T-cell (primary cell): ENCODE results near the gene TMTC1. TPM values are rescaled to one million over a fixed set of nuclear protein-coding genes. Genes with fewer than 3 reads are reported as not detected.

Source experiments
- ATAC-seq, 4 experiments: fragments of 200-7000 bp in 3 of 4; fragments of 150-1000 bp in 1 of 4; cut with Tn5 transposase; replicated peaks in 1 of 4; 1 replicate in 3 of 4; 2 replicates in 1 of 4; pipeline ENCODE4 v1.10.0; 2021; ENCODE audit warnings: moderate library complexity in 3 of 4, mild to moderate bottlenecking in 2 of 4, moderate number of reproducible peaks in 1 of 4
- CTCF ChIA-PET, 2 donors: fragments of 300-600 bp; sonication (Branson Sonifier 250); formaldehyde crosslinking; loops; one replicate each; lab custom pipeline; 2022; ENCODE audit warnings: antibody characterized with exemption in 2 of 2; lab: Charles Lee
- POLR2A ChIA-PET, 2 donors: fragments of 300-600 bp; sonication (Branson Sonifier 250); formaldehyde crosslinking; loops; one replicate each; lab custom pipeline; 2022; ENCODE audit warnings: antibody characterized with exemption in 2 of 2; lab: Charles Lee
- DNase-seq, 35 experiments: peaks; one replicate each; pipeline versions ENCODE4 v3.0.0 to v3.0.0-alpha.2; 2013 to 2023
- H3K27ac ChIP-seq: one replicate; pipeline ENCODE4 v1.5.1; 2013; ENCODE audit warnings: low read length
- H3K27me3 ChIP-seq, 2 experiments: replicated peaks in 1 of 2; 1 replicate in 1 of 2; 2 replicates in 1 of 2; pipeline versions ENCODE4 v1.6.1 to v1.7.0; 2013; ENCODE audit warnings: low read length in 1 of 2, mixed read lengths in 1 of 2; ENCODE audit not compliant: control insufficient read depth in 2 of 2, insufficient read depth in 2 of 2; ENCODE audit errors: extremely low read depth in 1 of 2
- H3K36me3 ChIP-seq, 2 donors: 1 replicate in 1 of 2; 2 replicates in 1 of 2; pipeline versions ENCODE4 v1.6.1 to v1.7.0; 2013; ENCODE audit warnings: low read length in 1 of 2; ENCODE audit not compliant: control insufficient read depth in 2 of 2, insufficient read depth in 1 of 2; ENCODE audit errors: extremely low read depth in 1 of 2
- H3K4me1 ChIP-seq, 2 experiments: 1 replicate in 1 of 2; 2 replicates in 1 of 2; pipeline versions ENCODE4 v1.6.1 to v1.7.0; 2013; ENCODE audit warnings: low read length in 2 of 2, mixed read lengths in 1 of 2; ENCODE audit not compliant: insufficient read depth in 2 of 2, control insufficient read depth in 1 of 2; ENCODE audit errors: extremely low read depth in 1 of 2
- H3K4me3 ChIP-seq, 2 donors: 1 replicate in 1 of 2; 2 replicates in 1 of 2; pipeline versions ENCODE4 v1.5.1 to v1.7.0; 2013; ENCODE audit warnings: mild to moderate bottlenecking in 2 of 2, low read length in 1 of 2, moderate library complexity in 1 of 2; ENCODE audit not compliant: control insufficient read depth in 1 of 2; ENCODE audit errors: extremely low read depth in 1 of 2
- H3K9me3 ChIP-seq: 2 replicates; pipeline ENCODE4 v1.7.0; 2013
- H3K27ac Mint-ChIP-seq, 2 donors: one replicate each; pipeline ENCODE4 v1.8.0; 2020 to 2021; ENCODE audit warnings: mild to moderate bottlenecking in 2 of 2, mixed read lengths in 2 of 2
- H3K27me3 Mint-ChIP-seq, 2 donors: one replicate each; pipeline ENCODE4 v1.8.0; 2021 to 2022; ENCODE audit warnings: mixed read lengths in 2 of 2
- H3K36me3 Mint-ChIP-seq: one replicate; pipeline ENCODE4 v1.8.0; 2021; ENCODE audit warnings: mixed read lengths
- H3K4me1 Mint-ChIP-seq, 3 donors: one replicate each; pipeline ENCODE4 v1.8.0; 2020 to 2022; ENCODE audit warnings: mixed read lengths in 3 of 3, mild to moderate bottlenecking in 1 of 3
- H3K4me3 Mint-ChIP-seq, 3 donors: one replicate each; pipeline ENCODE4 v1.8.0; 2020 to 2022; ENCODE audit warnings: mild to moderate bottlenecking in 3 of 3, mixed read lengths in 3 of 3, moderate library complexity in 3 of 3
- H3K9me3 Mint-ChIP-seq, 3 donors: one replicate each; pipeline ENCODE4 v1.8.0; 2020 to 2022; ENCODE audit warnings: mixed read lengths in 3 of 3
- WGBS: methylation state at CpG from one replicate; pipeline ENCODE4 v1.1.5; 2013; ENCODE audit warnings: missing lambda C conversion rate; ENCODE audit not compliant: insufficient coverage; 5-methylcytosine and 5-hydroxymethylcytosine counted together
- total RNA-seq, 35 experiments: library from RNA in 6 of 35; stranded (reverse) in 6 of 35; fragments of 120-200 nt in 1 of 35; gene quantifications; one replicate each; pipeline versions ENCODE4 v1.2.1 to v1.2.4 and lab custom pipeline; 2013 to 2026

TMTC1 gene
- total RNA-seq, 5 donors from 2014 or later (not counting 1 experiment from before 2014, with no cell fraction given): 0.10 to 0.44 (median 0.29) TPM; not detected in 1

GRCh38 chr12:29795715-29796114 is 12.0 kb upstream of the TMTC1 start:
- H3K9me3 ChIP-seq: peaks cover 3% of the 10 kb centered on the region
- CTCF ChIA-PET: no interaction called here
- Mint-ChIP-seq H3K9me3 (peaks cover 0 to 5% (median 5%) of the 10 kb centered on the region in 3 donors), H3K36me3 (no peaks in the 10 kb centered on the region), H3K27ac (no peak overlapping the region), H3K4me3 (no peak overlapping the region), H3K4me1 (no peaks in the 10 kb centered on the region), H3K27me3 (peaks cover 3 to 9% of the 10 kb centered on the region in 2 donors)
- WGBS: no CpG with 5 or more reads among the region's 3 CpGs
- H3K4me3 ChIP-seq: no peak overlapping the region
- no peaks in the 10 kb centered on the region for H3K36me3 ChIP-seq
- POLR2A ChIA-PET: no interaction called here
- ATAC-seq: no peak
- H3K27ac ChIP-seq: no peak overlapping the region
- no peaks in the 10 kb centered on the region for H3K27me3 ChIP-seq
- no peak for DNase-seq
- H3K4me1 ChIP-seq: no peaks in the 10 kb centered on the region

GRCh38 chr12:29794862-29795261 is 11.1 kb upstream of the TMTC1 start:
- Mint-ChIP-seq H3K9me3 (peaks cover 0 to 7% (median 5%) of the 10 kb centered on the region in 3 donors), H3K27ac (no peak overlapping the region), H3K27me3 (peaks cover 3 to 9% of the 10 kb centered on the region in 2 donors), H3K4me3 (no peak overlapping the region), H3K36me3 (no peaks in the 10 kb centered on the region), H3K4me1 (no peaks in the 10 kb centered on the region)
- Histone ChIP-seq H3K9me3 (peaks cover 3% of the 10 kb centered on the region), H3K36me3 (no peaks in the 10 kb centered on the region), H3K4me1 (no peaks in the 10 kb centered on the region), H3K27me3 (no peaks in the 10 kb centered on the region), H3K4me3 (no peak overlapping the region), H3K27ac (no peak overlapping the region)
- no peak for ATAC-seq
- ChIA-PET CTCF (interaction anchor here in 1 of 2 donors (0.6 kb wide), 1 partner anchor 9 kb away, joined by 5 read pairs; no protein-coding TSS in a partner anchor), POLR2A (no interaction called here)
- DNase-seq: no peak

- WGBS: 95% methylated on average over 8 of the region's 8 CpGs
- CTCF ChIA-PET: no interaction called here
- Mint-ChIP-seq H3K9me3 (peaks cover 0 to 7% (median 5%) of the 10 kb centered on the region in 3 donors), H3K27me3 (peaks cover 1 to 6% of the 10 kb centered on the region in 2 donors), H3K27ac (no peak overlapping the region), H3K4me3 (no peak overlapping the region), H3K4me1 (no peaks in the 10 kb centered on the region), H3K36me3 (no peaks in the 10 kb centered on the region)
- no peak for DNase-seq
- POLR2A ChIA-PET: no interaction called here
- no peak overlapping the region for H3K4me3 ChIP-seq
- no peaks in the 10 kb centered on the region for H3K27me3 ChIP-seq
- H3K27ac ChIP-seq: no peak overlapping the region
- peaks cover 3% of the 10 kb centered on the region for H3K9me3 ChIP-seq
- no peaks in the 10 kb centered on the region for H3K4me1 ChIP-seq
- no peaks in the 10 kb centered on the region for H3K36me3 ChIP-seq
- ATAC-seq: no peak
Observed at GRCh38 chr12:29792853-29793252, 9.1 kb upstream of the TMTC1 start.

GRCh38 chr12:29792132-29792531 is 8.4 kb upstream of the TMTC1 start:
- Mint-ChIP-seq H3K27me3 (peaks cover 0 to 4% of the 10 kb centered on the region in 2 donors), H3K27ac (no peak overlapping the region), H3K36me3 (no peaks in the 10 kb centered on the region), H3K4me1 (no peaks in the 10 kb centered on the region), H3K4me3 (no peak overlapping the region), H3K9me3 (peaks cover 0 to 7% (median 5%) of the 10 kb centered on the region in 3 donors)
- no peaks in the 10 kb centered on the region for H3K4me1 ChIP-seq
- POLR2A ChIA-PET: no interaction called here
- WGBS: 98% methylated on average over 10 of the region's 10 CpGs
- H3K9me3 ChIP-seq: peaks cover 3% of the 10 kb centered on the region
- CTCF ChIA-PET: no interaction called here
- H3K36me3 ChIP-seq: no peaks in the 10 kb centered on the region
- DNase-seq (no peak), ATAC-seq (no peak)
- H3K27me3 ChIP-seq: peaks cover 0 to 3% of the 10 kb centered on the region in 2 experiments
- no peak overlapping the region for H3K27ac ChIP-seq
- no peak overlapping the region for H3K4me3 ChIP-seq

GRCh38 chr12:29782871-29783772 is 620 bp downstream of the TMTC1 start:
- H3K36me3 Mint-ChIP-seq: no peaks in the 10 kb centered on the region
- Histone ChIP-seq H3K27me3 (peaks cover 22 to 29% of the 10 kb centered on the region in 2 experiments), H3K27ac (no peak overlapping the region), H3K4me1 (peaks cover 0 to 6% of the 10 kb centered on the region in 2 experiments), H3K9me3 (peaks cover 4% of the 10 kb centered on the region), H3K36me3 (no peaks in the 10 kb centered on the region), H3K4me3 (no peak overlapping the region)
- 4% methylated on average over 82 of the region's 82 CpGs for WGBS
- peaks cover 0 to 7% (median 4%) of the 10 kb centered on the region in 3 donors for H3K4me1 Mint-ChIP-seq
- ATAC-seq (no peak), DNase-seq (no peak)
- H3K27ac Mint-ChIP-seq: no peak overlapping the region
- H3K9me3 Mint-ChIP-seq: peaks cover 0 to 8% (median 0%) of the 10 kb centered on the region in 3 donors
- CTCF ChIA-PET: no interaction called here
- H3K27me3 Mint-ChIP-seq: peaks cover 33 to 41% of the 10 kb centered on the region in 2 donors
- peak overlapping the region in 1 of 3 donors; percentile 29 for H3K4me3 Mint-ChIP-seq
- POLR2A ChIA-PET: no interaction called here

GRCh38 chr12:29782285-29782870 is 1.4 kb downstream of the TMTC1 start:
- ATAC-seq (no peak), DNase-seq (no peak)
- Mint-ChIP-seq H3K27ac (no peak overlapping the region), H3K4me1 (peaks cover 0 to 7% (median 4%) of the 10 kb centered on the region in 3 donors), H3K4me3 (peak overlapping the region in 1 of 3 donors; percentile 29), H3K9me3 (peaks cover 0 to 8% (median 0%) of the 10 kb centered on the region in 3 donors), H3K27me3 (peaks cover 30 to 41% of the 10 kb centered on the region in 2 donors), H3K36me3 (no peaks in the 10 kb centered on the region)
- no peak overlapping the region for H3K27ac ChIP-seq
- H3K36me3 ChIP-seq: no peaks in the 10 kb centered on the region
- H3K4me1 ChIP-seq: peaks cover 0 to 6% of the 10 kb centered on the region in 2 experiments
- ChIA-PET CTCF (no interaction called here), POLR2A (no interaction called here)
- H3K27me3 ChIP-seq: peaks cover 22 to 27% of the 10 kb centered on the region in 2 experiments
- H3K4me3 ChIP-seq: no peak overlapping the region
- WGBS: 3% methylated on average over 8 of the region's 16 CpGs
- H3K9me3 ChIP-seq: peaks cover 4% of the 10 kb centered on the region
